ENCODE data around the gene PNKP.

- TF ChIP-seq GLIS3 (CRISPR knock-in tag; IDR thresholded peaks at IDR 0.05) (no peak), CSDC2 (CRISPR knock-in tag; IDR thresholded peaks at IDR 0.05) (no peak), PATZ1 (CRISPR knock-in tag; IDR thresholded peaks at IDR 0.05; ENCODE audit: borderline replicate concordance) (no peak), ZFP30 (CRISPR knock-in tag; IDR thresholded peaks at IDR 0.05) (no peak), OSR1 (CRISPR knock-in tag; IDR thresholded peaks at IDR 0.05) (no peak), TOX (CRISPR knock-in tag; IDR thresholded peaks at IDR 0.05; ENCODE audit: borderline replicate concordance) (no peak), ZC3H10 (CRISPR knock-in tag; IDR thresholded peaks at IDR 0.05) (no peak), ZNF565 (CRISPR knock-in tag; conservative IDR thresholded peaks at IDR 0.05; ENCODE audit: low read depth) (no peak), ZNF8 (CRISPR knock-in tag; IDR thresholded peaks at IDR 0.05) (no peak), RARB (CRISPR knock-in tag; IDR thresholded peaks at IDR 0.05) (no peak), POU6F1 (CRISPR knock-in tag; IDR thresholded peaks at IDR 0.05; ENCODE audit: borderline replicate concordance, low read depth) (no peak), CSRNP3 (CRISPR knock-in tag; IDR thresholded peaks at IDR 0.05) (no peak), ISL1 (CRISPR knock-in tag; IDR thresholded peaks at IDR 0.05) (no peak)
These were observed 29.7 kb upstream of the PNKP start, which contains the start of gene IL4I1 for GRCh38 chr19:49896863-49897621.

All from SK-N-SH treated with all-trans-retinoic acid at 6 μM for 48 hours (cell line).